ENCODE measurements around the gene SNX22.

The SNX22 gene

DNA sequence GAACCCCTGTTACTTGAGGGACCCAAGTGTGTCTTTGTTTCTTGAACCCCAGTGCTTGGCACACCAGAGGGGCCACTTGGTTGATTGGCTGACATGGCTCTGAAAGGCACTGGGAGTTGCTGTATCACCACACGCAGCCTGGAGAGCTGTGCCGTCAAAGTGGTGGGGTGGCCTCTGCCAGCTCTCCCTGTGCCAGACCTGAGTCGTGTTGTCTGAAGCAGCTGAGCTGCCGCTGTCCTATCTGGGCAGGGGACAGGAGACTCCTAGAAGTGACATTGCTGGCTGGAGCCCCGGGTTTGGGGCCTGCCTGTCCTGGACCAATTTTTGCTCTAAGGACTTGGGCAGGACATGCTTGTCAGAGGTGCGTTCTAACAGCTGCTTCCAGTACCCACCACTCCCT lies 5.5 kb upstream of the SNX22 start:
- H3K36me3 ChIP-seq (ENCODE audit: control insufficient read depth, insufficient read depth, low read length): peaks cover 3% of the 10 kb centered on the region
- no peak overlapping the region for H3K27ac ChIP-seq (ENCODE audit: insufficient read depth, low read depth, low read length, poor library complexity, severe bottlenecking)
- WGBS, 2 experiments: 94% methylated on average over 6 of the region's 6 CpGs
- peaks cover 14% of the 10 kb centered on the region for H3K27me3 ChIP-seq (ENCODE audit: control insufficient read depth, insufficient read depth, low read length, poor library complexity, severe bottlenecking)
- H3K4me1 ChIP-seq (ENCODE audit: control insufficient read depth, insufficient read depth, low read length): no peaks in the 10 kb centered on the region
- no peaks in the 10 kb centered on the region for H3K9me3 ChIP-seq (ENCODE audit: control insufficient read depth, low read length)
- H3K4me3 ChIP-seq (ENCODE audit: insufficient read depth, low read depth, low read length): no peak overlapping the region

DNA sequence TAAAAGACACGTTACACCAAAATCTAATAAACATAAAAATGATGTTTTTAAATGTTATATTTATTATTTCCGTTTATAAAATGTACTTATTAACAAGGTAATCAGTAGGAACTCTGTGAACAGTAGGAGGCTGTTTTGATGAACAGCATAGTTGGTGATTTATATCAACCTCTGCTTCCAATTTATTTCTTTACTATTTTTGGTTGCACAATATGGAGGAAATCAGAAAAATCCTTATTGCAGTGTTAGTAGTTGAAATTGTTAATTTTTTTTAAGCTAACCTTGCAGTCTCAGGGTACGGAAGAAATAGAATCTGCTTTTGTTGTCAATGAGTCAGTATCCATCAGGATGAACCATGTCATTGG lies 5.0 kb upstream of the SNX22 start:
- H3K4me3 ChIP-seq (ENCODE audit: insufficient read depth, low read depth, low read length): no peak overlapping the region
- 93 to 97% methylated on average over 1 of the region's 3 CpGs for WGBS, 2 experiments
- H3K9me3 ChIP-seq (ENCODE audit: control insufficient read depth, low read length): no peaks in the 10 kb centered on the region
- no peaks in the 10 kb centered on the region for H3K4me1 ChIP-seq (ENCODE audit: control insufficient read depth, insufficient read depth, low read length)
- peaks cover 19% of the 10 kb centered on the region for H3K27me3 ChIP-seq (ENCODE audit: control insufficient read depth, insufficient read depth, low read length, poor library complexity, severe bottlenecking)
- no peak overlapping the region for H3K27ac ChIP-seq (ENCODE audit: insufficient read depth, low read depth, low read length, poor library complexity, severe bottlenecking)
- H3K36me3 ChIP-seq (ENCODE audit: control insufficient read depth, insufficient read depth, low read length): peaks cover 3% of the 10 kb centered on the region

DNA sequence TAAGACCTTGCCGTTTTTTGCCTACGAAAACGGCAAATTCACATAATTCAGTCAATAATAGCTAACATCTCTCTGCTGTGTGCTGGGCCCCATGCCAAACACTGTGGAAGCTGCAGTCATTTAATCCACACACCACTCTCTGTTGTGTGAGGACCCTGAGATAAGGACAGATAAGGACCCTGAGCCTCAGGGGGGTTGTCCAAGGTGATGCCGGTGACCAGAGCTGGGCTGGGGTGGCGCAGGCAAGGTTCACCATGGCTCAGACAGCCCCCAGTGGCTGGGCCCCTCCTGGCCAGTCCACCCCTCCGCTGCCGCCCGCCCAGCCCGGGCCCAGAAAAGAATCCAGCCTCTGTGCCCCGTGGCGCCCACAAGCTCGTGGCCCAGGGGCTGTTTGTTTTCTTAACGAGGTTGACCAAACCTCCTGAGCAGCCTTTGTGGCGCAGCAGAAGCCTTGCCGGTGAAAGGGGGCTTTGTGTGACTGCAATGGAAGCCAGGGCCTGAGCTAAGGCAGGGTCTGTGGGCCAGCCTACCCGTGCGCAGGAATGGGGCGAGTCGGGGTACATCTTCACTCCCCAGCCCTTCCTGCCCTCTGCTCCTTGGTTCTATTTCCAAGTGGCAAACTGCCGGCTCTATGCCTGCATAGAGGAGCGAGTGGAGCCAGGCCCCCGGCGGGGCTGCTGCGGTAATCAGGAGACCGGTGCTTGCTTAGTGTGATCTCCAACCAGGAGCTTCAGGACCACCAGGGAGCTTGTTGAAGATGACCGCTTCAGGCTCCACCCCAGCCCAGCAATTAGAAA lies 4.4 kb upstream of the SNX22 start:
- no peak overlapping the region for H3K4me3 ChIP-seq (ENCODE audit: insufficient read depth, low read depth, low read length)
- H3K27me3 ChIP-seq (ENCODE audit: control insufficient read depth, insufficient read depth, low read length, poor library complexity, severe bottlenecking): peaks cover 25% of the 10 kb centered on the region
- H3K9me3 ChIP-seq (ENCODE audit: control insufficient read depth, low read length): no peaks in the 10 kb centered on the region
- H3K4me1 ChIP-seq (ENCODE audit: control insufficient read depth, insufficient read depth, low read length): no peaks in the 10 kb centered on the region
- 80% methylated on average over 26 of the region's 26 CpGs for WGBS, 2 experiments
- no peak overlapping the region for H3K27ac ChIP-seq (ENCODE audit: insufficient read depth, low read depth, low read length, poor library complexity, severe bottlenecking)
- peaks cover 3% of the 10 kb centered on the region for H3K36me3 ChIP-seq (ENCODE audit: control insufficient read depth, insufficient read depth, low read length)

DNA sequence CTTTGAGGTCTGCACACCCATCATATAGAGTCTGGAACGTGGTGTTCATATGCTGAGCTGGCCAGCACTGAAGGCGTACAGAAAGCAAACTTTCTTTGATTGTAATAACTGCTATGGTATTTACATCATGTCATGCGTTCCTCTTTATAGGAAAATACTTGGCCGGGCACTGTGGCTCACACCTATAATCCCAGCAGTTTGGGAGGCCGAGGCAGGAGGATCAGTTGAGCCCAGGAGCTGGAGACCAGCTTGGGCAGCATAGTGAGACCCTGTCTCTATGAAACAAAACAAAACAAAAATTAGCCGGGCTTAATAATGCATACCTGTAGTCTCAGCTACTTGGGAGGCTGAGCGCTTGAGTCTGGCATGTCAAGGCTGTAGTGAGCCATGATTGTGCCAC lies 3.4 kb upstream of the SNX22 start:
- no peaks in the 10 kb centered on the region for H3K9me3 ChIP-seq (ENCODE audit: control insufficient read depth, low read length)
- 91 to 96% methylated on average over 7 of the region's 7 CpGs for WGBS, 2 experiments
- peaks cover 4% of the 10 kb centered on the region for H3K4me1 ChIP-seq (ENCODE audit: control insufficient read depth, insufficient read depth, low read length)
- peaks cover 36% of the 10 kb centered on the region for H3K27me3 ChIP-seq (ENCODE audit: control insufficient read depth, insufficient read depth, low read length, poor library complexity, severe bottlenecking)
- H3K36me3 ChIP-seq (ENCODE audit: control insufficient read depth, insufficient read depth, low read length): peaks cover 3% of the 10 kb centered on the region
- no peak overlapping the region for H3K27ac ChIP-seq (ENCODE audit: insufficient read depth, low read depth, low read length, poor library complexity, severe bottlenecking)
- H3K4me3 ChIP-seq (ENCODE audit: insufficient read depth, low read depth, low read length): no peak overlapping the region

DNA sequence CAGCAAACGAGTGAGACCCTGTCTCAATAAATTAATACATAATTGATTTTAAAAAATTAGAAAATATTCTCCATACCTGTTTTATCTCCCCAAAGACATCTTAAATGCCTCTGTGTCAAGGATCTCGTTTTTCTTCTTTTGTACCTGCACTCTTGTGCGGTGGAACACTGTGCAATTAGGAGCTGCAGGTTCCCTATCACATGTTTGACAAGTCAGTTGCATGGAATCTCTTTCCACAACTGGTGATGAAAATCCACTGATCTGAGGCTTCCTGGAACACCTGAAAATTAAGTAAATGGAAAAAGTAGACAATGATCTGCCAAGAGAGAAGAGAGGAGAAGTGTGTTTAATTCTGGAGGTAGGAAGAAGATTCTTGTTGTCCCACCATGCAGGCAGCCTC lies 3.0 kb upstream of the SNX22 start:
- Histone ChIP-seq H3K36me3 (ENCODE audit: control insufficient read depth, insufficient read depth, low read length) (peaks cover 3% of the 10 kb centered on the region), H3K27ac (ENCODE audit: insufficient read depth, low read depth, low read length, poor library complexity, severe bottlenecking) (no peak overlapping the region), H3K4me3 (ENCODE audit: insufficient read depth, low read depth, low read length) (no peak overlapping the region), H3K9me3 (ENCODE audit: control insufficient read depth, low read length) (no peaks in the 10 kb centered on the region), H3K4me1 (ENCODE audit: control insufficient read depth, insufficient read depth, low read length) (peaks cover 5% of the 10 kb centered on the region), H3K27me3 (ENCODE audit: control insufficient read depth, insufficient read depth, low read length, poor library complexity, severe bottlenecking) (peaks cover 39% of the 10 kb centered on the region)
- 97% methylated on average over 3 of the region's 3 CpGs for WGBS, 2 experiments

- Histone ChIP-seq H3K4me3 (ENCODE audit: insufficient read depth, low read depth, low read length) (no peak overlapping the region), H3K4me1 (ENCODE audit: control insufficient read depth, insufficient read depth, low read length) (peaks cover 5% of the 10 kb centered on the region), H3K36me3 (ENCODE audit: control insufficient read depth, insufficient read depth, low read length) (peaks cover 3% of the 10 kb centered on the region), H3K27me3 (ENCODE audit: control insufficient read depth, insufficient read depth, low read length, poor library complexity, severe bottlenecking) (peaks cover 39% of the 10 kb centered on the region), H3K9me3 (ENCODE audit: control insufficient read depth, low read length) (no peaks in the 10 kb centered on the region), H3K27ac (ENCODE audit: insufficient read depth, low read depth, low read length, poor library complexity, severe bottlenecking) (no peak overlapping the region)
These were observed 2.1 kb upstream of the SNX22 start for GRCh38 chr15:64149424-64149823.

DNA sequence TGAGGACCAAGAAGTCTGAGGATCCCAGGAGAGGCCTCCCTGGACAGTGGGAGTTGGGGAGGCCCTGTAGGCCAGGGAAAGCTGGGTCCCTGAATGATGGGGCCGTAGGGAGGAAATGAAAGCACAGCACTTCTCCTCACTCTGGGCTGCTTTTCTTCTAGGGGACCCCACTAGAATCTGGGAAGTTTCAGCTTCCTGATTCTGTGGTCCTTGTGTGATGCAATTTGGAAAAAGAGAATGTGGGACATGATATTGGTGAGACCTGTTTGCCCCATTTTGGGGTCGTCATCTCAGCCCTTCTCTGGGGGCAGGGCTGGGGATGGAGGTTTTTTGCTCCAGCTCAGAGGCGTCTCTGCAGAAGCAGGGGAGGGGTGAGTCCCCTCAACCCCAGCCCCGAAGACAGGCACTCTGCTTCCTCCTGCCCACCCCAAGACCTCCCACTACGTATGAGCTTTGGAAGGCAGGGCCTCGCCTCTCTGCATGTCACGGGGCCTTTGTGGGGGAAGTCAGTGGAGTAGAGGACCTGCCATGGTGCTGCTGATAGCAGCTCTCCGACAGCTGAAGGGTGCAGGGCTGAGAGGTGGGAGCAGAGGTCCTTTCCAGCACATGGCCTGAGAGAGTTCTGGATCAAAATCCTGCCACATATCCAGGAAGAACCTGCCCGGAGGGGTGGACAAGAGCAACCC lies 1.5 kb upstream of the SNX22 start:
- H3K4me3 ChIP-seq (ENCODE audit: insufficient read depth, low read depth, low read length): no peak overlapping the region
- H3K36me3 ChIP-seq (ENCODE audit: control insufficient read depth, insufficient read depth, low read length): peaks cover 3% of the 10 kb centered on the region
- WGBS, 2 experiments: 91 to 94% methylated on average over 9 of the region's 9 CpGs
- H3K4me1 ChIP-seq (ENCODE audit: control insufficient read depth, insufficient read depth, low read length): peaks cover 5% of the 10 kb centered on the region
- no peak overlapping the region for H3K27ac ChIP-seq (ENCODE audit: insufficient read depth, low read depth, low read length, poor library complexity, severe bottlenecking)
- peaks cover 39% of the 10 kb centered on the region for H3K27me3 ChIP-seq (ENCODE audit: control insufficient read depth, insufficient read depth, low read length, poor library complexity, severe bottlenecking)
- no peaks in the 10 kb centered on the region for H3K9me3 ChIP-seq (ENCODE audit: control insufficient read depth, low read length)

GRCh38 chr15:64152507-64153387 lies 1.2 kb downstream of the SNX22 start:
- Histone ChIP-seq H3K27ac (ENCODE audit: insufficient read depth, low read depth, low read length, poor library complexity, severe bottlenecking) (no peak overlapping the region), H3K4me3 (ENCODE audit: insufficient read depth, low read depth, low read length) (peak overlapping the region; percentile 48), H3K9me3 (ENCODE audit: control insufficient read depth, low read length) (no peaks in the 10 kb centered on the region), H3K27me3 (ENCODE audit: control insufficient read depth, insufficient read depth, low read length, poor library complexity, severe bottlenecking) (peaks cover 39% of the 10 kb centered on the region), H3K36me3 (ENCODE audit: control insufficient read depth, insufficient read depth, low read length) (peaks cover 23% of the 10 kb centered on the region), H3K4me1 (ENCODE audit: control insufficient read depth, insufficient read depth, low read length) (peaks cover 5% of the 10 kb centered on the region)
- 38 to 41% methylated on average over 27 of the region's 27 CpGs for WGBS, 2 experiments

DNA sequence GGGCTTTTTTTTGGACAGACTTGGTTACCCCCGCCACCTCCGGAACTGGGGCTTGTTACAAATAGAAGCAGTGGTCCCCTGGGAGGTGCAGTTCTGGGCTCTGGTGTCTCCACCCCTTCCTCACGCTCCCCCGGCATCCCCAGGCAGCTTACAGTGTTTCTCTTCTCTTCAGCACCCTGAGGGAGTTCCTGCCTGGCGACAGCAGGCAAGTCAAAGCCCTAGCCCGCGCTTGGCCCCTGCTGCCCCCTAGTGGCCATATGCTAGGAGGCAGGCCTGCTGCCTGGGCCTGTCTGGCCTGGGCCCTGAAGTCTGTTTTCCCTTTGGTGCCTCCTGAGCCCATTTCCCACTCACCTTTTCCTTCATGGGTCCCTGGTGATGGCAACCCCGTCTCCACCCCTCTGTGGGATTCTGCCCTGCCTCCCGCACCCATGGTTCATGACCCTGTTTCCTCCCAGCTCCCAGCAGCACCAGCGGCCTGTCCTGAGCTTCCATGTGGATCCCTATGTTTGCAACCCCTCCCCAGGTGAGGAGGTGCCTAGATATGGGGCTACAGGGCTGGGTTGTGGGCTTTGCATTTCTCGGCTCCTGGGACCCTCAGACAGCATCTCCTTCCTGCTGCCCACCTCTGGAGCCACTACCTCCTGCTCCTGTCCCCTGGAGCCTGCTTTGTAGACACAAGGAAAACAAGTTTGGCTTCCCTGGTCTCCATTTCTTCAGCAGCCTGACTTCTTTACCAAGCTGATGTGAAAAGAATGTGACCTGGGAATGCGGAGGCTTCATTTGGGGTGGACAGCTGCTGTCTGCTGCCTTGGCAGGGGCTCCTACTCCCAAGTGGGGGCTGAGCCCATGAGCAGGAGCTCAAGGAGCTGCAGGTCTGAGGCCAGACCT lies 2.2 kb downstream of the SNX22 start:
- Histone ChIP-seq H3K4me3 (ENCODE audit: insufficient read depth, low read depth, low read length) (no peak overlapping the region), H3K4me1 (ENCODE audit: control insufficient read depth, insufficient read depth, low read length) (peaks cover 5% of the 10 kb centered on the region), H3K27ac (ENCODE audit: insufficient read depth, low read depth, low read length, poor library complexity, severe bottlenecking) (no peak overlapping the region), H3K36me3 (ENCODE audit: control insufficient read depth, insufficient read depth, low read length) (peaks cover 29% of the 10 kb centered on the region), H3K27me3 (ENCODE audit: control insufficient read depth, insufficient read depth, low read length, poor library complexity, severe bottlenecking) (peaks cover 39% of the 10 kb centered on the region), H3K9me3 (ENCODE audit: control insufficient read depth, low read length) (no peaks in the 10 kb centered on the region)
- WGBS, 2 experiments: 26% methylated on average over 12 of the region's 12 CpGs

Measured in ectodermal cell (in vitro differentiated cells).